HG02885 (cell line): ENCODE results near the gene NINJ2.
"Not testable (repeated sequence)": the region's sequence is repeated elsewhere in the genome, so short reads cannot be mapped to it uniquely, and the experiment has no call there.

Experiments
- ATAC-seq: cut with Tn5 transposase; IDR thresholded peaks from one replicate; pipeline ENCODE4 v1.9.1; 2021; ENCODE audit warnings: mild to moderate bottlenecking; ENCODE audit not compliant: unreplicated experiment, poor library complexity

Gene NINJ2

GRCh38 chr12:643475-644302 lies 19.6 kb downstream of the NINJ2 start:
- no peak for ATAC-seq

- ATAC-seq: peak; percentile 76
Measured at GRCh38 chr12:642633-643474, 20.4 kb downstream of the NINJ2 start.

GRCh38 chr12:641321-641720 lies 21.9 kb downstream of the NINJ2 start:
- not testable (repeated sequence) for ATAC-seq

DNA sequence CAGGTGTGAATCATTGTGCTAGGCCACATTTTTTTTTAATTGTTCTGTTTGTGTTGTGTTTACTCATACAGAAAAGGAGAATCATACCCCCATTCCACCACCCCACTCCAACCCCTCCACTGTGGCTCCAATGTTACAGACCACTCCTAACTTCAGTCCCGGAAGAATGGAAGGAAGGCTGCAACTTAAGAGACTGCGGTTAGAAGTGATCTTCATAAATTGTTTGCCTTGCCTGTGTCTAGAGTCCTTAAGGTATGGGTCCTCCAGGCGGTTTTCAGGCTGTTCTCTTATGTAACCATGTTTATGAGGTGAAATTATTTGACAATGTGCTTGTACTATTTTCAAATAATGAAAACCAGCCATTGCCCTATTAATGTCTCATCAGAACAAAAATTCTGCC lies 22.5 kb downstream of the NINJ2 start:
- ATAC-seq: no peak

DNA sequence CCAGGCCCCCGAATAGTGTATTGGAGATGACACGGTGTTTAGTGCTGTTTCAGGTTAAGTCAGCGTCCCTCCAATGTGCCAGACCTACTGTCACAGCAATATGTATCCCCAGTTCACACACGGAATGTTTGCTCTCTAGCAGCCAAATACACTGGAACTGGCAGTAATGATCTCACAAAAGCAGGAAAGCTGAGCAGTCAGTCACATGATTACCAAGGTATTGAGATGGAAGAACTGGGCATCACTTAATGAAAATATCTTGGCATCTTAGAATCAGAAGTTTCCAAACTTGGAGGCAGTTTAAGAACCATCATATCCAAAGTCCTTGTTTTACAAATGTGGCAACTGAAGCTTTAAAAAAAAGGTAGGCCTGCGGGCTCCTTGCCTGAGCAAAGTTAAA lies 23.3 kb downstream of the NINJ2 start:
- no peak for ATAC-seq

DNA sequence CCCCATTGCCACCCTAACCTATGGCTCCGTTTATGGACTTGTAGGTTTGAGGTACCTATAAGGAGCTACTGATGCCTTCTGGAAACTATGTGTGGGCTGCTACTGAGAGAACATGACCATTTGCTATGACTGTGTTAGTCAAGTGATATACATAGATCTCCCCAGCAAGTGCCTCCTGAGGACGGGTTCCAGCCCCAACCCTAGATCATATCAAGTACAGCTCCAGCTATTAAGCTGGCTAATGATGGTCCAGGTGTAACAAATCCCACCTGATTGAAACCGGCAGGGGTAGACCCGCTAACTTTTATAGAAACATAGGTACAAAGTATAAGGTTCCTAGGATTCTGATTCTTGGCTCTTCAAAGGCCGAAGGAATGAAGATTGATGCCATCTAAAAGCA lies 23.7 kb downstream of the NINJ2 start:
- no peak for ATAC-seq

DNA sequence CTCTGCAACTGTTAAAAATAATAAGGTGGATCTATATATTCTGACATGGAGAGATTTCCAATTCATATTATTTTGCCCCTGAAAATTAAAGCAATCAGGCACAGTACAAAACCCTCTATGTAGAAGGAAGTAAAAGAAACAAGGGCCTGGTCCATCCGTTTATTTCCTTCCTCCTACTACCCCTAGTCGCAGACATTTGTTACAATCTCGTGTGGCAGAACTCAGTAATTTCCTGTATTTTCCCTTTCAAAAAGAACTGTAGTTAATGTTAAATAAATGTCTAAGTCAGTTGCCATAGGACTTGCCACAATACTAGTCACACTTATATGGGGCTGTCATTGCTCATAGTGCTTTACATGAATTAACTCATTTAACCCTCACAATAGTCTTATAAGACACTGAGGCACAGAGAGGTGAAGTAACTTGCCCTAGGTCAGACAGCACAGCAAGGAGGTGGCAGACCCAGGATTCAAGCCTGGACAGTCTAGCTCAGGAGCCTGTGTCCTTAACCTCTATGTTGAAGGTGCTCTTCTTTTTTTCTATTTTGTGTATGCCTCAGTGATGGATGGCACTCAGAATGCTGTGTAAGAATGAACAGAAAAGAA lies 24.2 kb downstream of the NINJ2 start:
- ATAC-seq: no peak

DNA sequence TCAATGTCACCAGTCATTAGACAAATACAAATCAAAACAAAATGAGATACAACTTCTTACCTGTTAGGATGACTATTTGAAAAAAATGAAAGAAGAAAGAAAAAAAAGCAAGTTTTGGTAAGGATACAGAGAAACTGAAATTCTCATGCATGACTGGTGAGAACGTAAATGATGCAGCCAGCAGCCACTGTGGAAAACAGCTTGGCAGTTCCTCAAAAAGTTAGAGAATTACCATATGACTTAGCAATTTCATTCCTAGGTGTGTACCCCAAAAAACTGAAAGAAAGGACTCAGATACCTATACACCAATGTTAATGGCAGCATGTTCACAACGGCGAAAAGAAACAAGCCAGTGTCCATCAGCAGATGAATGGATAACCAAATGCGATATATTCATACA lies 26.6 kb downstream of the NINJ2 start:
- ATAC-seq: no peak

- ATAC-seq: no peak
Measured at GRCh38 chr12:633731-634130, 29.5 kb downstream of the NINJ2 start.

DNA sequence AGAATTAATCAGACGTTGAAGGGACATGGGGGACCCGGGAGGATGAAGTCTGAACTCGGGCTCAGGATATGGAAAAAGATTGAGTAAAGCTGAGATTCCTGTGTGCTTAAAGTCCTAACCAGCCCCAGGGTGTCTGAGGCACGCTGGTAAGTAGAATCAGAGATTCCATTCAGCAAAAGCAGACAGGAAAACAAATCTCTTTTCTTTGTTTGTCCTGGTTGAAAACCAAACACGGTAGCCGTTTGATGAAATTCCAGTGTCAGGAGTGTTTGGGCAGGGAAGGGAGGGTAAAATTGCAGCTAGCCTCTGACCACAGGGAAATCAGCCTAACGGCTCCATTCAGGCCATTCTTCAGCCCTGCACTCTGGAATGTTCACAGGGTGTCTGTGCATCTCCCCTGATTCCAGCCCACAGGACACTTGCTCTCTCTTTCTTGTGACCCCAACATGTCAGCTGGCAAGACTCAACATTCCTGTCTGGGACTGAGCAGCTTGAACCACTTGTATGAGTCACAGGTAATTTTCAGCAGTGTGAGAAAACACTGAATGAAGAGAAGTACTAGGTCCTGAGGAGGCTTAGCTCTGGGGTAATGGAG lies 31.0 kb downstream of the NINJ2 start:
- ATAC-seq: no peak

- ATAC-seq: peak; percentile 93
Measured at GRCh38 chr12:630656-631632, 32.3 kb downstream of the NINJ2 start.

GRCh38 chr12:628742-629078 lies 34.5 kb downstream of the NINJ2 start:
- not testable (repeated sequence) for ATAC-seq

DNA sequence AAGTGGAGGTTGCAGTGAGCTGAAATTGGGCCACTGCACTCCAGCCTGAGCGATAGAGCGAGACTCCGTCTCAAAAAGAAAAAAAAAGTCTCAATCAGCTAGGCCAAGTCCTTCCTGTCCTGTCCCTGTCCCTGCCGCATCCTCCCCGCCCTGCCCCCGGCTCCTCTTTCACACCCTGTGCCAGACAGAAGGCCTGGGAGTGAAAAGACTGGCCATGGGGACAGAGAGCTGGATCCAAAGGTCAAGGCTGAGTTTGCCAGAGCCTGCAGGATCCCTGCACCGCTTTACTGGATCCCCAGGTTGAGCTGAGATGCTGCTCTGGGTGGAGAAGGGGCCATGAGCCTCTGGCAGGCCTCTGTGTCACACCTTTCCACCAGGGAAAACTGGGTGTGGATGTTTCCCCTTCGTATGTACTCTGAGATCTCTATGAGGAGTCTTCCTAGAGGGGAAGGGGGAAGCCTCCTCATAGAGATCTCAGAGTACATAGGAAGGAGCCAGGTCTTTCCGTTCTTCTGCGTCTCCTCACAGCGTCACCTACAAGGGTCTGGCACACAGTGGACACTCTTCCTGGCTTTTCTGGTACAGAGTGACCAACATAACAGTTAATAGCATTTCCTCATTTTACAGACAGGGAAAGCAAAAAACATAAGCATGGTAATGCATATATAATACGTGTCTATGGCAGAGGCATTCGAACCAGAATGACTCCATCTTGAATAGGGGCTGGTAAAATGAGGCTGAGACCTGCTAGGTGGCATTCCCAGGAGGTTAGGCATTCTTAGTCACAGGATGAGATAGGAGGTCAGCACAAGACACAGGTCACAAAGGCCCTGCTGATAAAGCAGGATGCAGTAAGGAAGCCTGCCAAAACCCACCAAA lies 35.1 kb downstream of the NINJ2 start:
- no peak for ATAC-seq

GRCh38 chr12:627285-627684 lies 36.0 kb downstream of the NINJ2 start:
- ATAC-seq: no peak

DNA sequence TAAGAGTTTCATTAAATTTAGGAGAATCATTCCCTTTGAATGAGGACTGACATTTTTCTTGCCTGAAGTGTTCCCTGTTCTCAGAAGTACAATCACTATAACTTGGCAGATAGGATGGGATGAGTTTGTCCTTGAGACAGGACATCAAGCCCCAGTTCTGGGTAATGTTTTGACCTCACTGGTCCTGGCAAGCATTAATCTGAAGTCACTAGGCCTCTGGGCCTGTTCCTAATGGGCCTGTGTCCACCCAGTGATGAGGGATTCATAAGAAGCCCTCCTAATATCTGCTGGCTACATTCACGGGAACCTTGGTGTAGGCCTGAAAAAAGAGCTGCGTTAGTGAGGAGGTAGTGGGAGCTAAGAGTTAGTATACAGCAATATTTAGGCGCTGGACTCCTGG lies 37.2 kb downstream of the NINJ2 start:
- ATAC-seq: no peak

DNA sequence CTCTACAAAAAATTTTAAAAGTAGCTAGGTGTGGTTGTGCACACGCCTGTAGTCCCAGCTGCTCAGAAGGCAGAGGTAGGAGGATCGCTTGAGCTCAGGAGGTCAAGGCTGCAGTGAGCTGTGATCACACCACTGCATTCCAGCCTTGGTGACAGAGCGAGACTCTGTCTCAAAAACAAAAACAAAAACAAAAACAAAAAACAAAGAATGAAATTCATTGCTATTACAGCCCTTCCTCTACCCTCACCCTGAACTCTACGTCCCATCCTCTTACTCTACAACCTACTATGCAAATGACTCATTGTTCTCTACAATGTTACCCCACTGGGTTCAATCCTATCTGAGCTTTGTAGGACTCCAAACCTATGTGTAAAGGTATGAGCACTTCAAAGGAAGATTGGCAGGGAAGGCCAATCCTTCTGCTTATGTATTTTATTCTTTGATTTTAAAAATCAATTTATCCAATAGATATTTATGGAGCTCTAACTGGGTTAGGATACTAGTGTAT lies 39.3 kb downstream of the NINJ2 start:
- no peak for ATAC-seq

- ATAC-seq: no peak
Measured at GRCh38 chr12:623172-623864, 39.9 kb downstream of the NINJ2 start.

GRCh38 chr12:622416-622815 lies 40.8 kb downstream of the NINJ2 start:
- no peak for ATAC-seq
